ENCODE data around the gene LRG1. TPM values are rescaled to one million over a fixed set of nuclear protein-coding genes. Genes with fewer than 3 reads are reported as not detected.
A peak's percentile ranks its signal among the peaks of the same experiment; 100 is the strongest.

LRG1 gene
- total and polyA plus RNA-seq, 2 of the 13 experiments (the other 11 are each of a cell fraction or from before 2014, with no cell fraction given): 12.0 to 39.3 TPM

GRCh38 chr19:4519172-4519496 is 20.7 kb downstream of the LRG1 start:
- peak overlapping the region; percentile 60 for H3K4me2 ChIP-seq (ENCODE audit: low read depth, low read length)
- H3K27ac ChIP-seq (ENCODE audit: extremely low read length, insufficient read depth, low read length): peak overlapping the region; percentile 48
- no peak for DNase-seq (ENCODE audit: low spot score)
- H3K9ac ChIP-seq (ENCODE audit: insufficient read depth, low read depth, low read length): peak overlapping the region; percentile 53
- H3K4me1 ChIP-seq (ENCODE audit: insufficient read depth, low read length): peaks cover 68% of the 10 kb centered on the region
- no peak overlapping the region for H2AFZ ChIP-seq (ENCODE audit: low read length)
- in situ Hi-C loops (cut with HindIII; ENCODE audit: extremely low pct_ligation_motif_present, low pct_unique_long_range_greater_than_20kb): no loop called here
- peak overlapping the region in 1 of 3 experiments; percentile 52; a peak in 1 of 6 replicates for H3K4me3 ChIP-seq (replicated peaks in 1 of 3; ENCODE audit: insufficient read depth in 1 of 3, low read depth in 2 of 3, low read length in 3 of 3)
- H3K9me3 ChIP-seq (ENCODE audit: low read length): no peaks in the 10 kb centered on the region
- H3K36me3 ChIP-seq (replicated peaks in 1 of 2; ENCODE audit: control insufficient read depth in 1 of 2, insufficient read depth in 2 of 2, low read length in 2 of 2): no peaks in the 10 kb centered on the region
- CTCF ChIA-PET (ENCODE audit: low intra/inter-chr PET ratio, low total read pairs): no interaction called here
- BruUV-seq (replicated peaks): no TSS peak
- no peak for TF ChIP-seq SNAPC2 (CRISPR knock-in tag; IDR thresholded peaks at IDR 0.05)
- TF ChIP-seq MTF2 (CRISPR knock-in tag; IDR thresholded peaks at IDR 0.05; ENCODE audit: borderline replicate concordance): no peak
- TF ChIP-seq ZFP36 (IDR thresholded peaks at IDR 0.05; ENCODE audit: borderline replicate concordance, low read depth, low read length, partially characterized antibody): peak; percentile 63
- no peak for TF ChIP-seq ZNF441 (CRISPR knock-in tag; IDR thresholded peaks at IDR 0.05; ENCODE audit: borderline replicate concordance)
- H4K20me1 ChIP-seq (ENCODE audit: insufficient read depth, low read length): no peaks in the 10 kb centered on the region
- no peak for ATAC-seq
- intact Hi-C loops (cut with micrococcal nuclease; ENCODE audit: unreplicated experiment): no loop called here
- POLR2A ChIA-PET: no interaction called here
- no peaks in the 10 kb centered on the region for H3K79me2 ChIP-seq (ENCODE audit: insufficient read depth, low read length)
- no peaks in the 10 kb centered on the region for H3K27me3 ChIP-seq (ENCODE audit: control insufficient read depth in 1 of 2, insufficient read depth in 2 of 2, low read length in 2 of 2)
- FAIRE-seq: no peak
- WGBS (ENCODE audit: low lambda C conversion rate): 85% methylated on average over 4 of the region's 6 CpGs

GRCh38 chr19:4518345-4519171 is 21.3 kb downstream of the LRG1 start, which contains the start of gene PLIN4:
PLIN4 (minus strand) TSS chr19:4518486; CDS start chr19:4518272, 214 bp downstream.
- in situ Hi-C loops (cut with HindIII; ENCODE audit: extremely low pct_ligation_motif_present, low pct_unique_long_range_greater_than_20kb) (no loop called here), intact Hi-C loops (cut with micrococcal nuclease; ENCODE audit: unreplicated experiment) (no loop called here)
- 71% methylated on average over 16 of the region's 34 CpGs for WGBS (ENCODE audit: low lambda C conversion rate)
- CTCF ChIA-PET (ENCODE audit: low intra/inter-chr PET ratio, low total read pairs): no interaction called here
- H4K20me1 ChIP-seq (ENCODE audit: insufficient read depth, low read length): no peaks in the 10 kb centered on the region
- no peak for FAIRE-seq
- H3K9ac ChIP-seq (ENCODE audit: insufficient read depth, low read depth, low read length): peak within 1 kb of the TSS; percentile 53
- H2AFZ ChIP-seq (ENCODE audit: low read length): peak within 1 kb of the TSS; percentile 18
- no peaks in the 10 kb centered on the region for H3K79me2 ChIP-seq (ENCODE audit: insufficient read depth, low read length)
- no peaks in the 10 kb centered on the region for H3K27me3 ChIP-seq (ENCODE audit: control insufficient read depth in 1 of 2, insufficient read depth in 2 of 2, low read length in 2 of 2)
- no TSS peak for BruUV-seq (replicated peaks)
- POLR2A ChIA-PET: interaction anchor here (0.8 to 1.9 kb wide), 7 partner anchors 9 to 104 kb away, joined by 3 to 9 read pairs (median 5); partner anchors contain the start of genes HDGFL2, LRG1 and PLIN5
- peak; percentile 66 for DNase-seq (ENCODE audit: low spot score)
- peak within 1 kb of the TSS; percentile 48 for H3K27ac ChIP-seq (ENCODE audit: extremely low read length, insufficient read depth, low read length)
- H3K4me1 ChIP-seq (ENCODE audit: insufficient read depth, low read length): peaks cover 63% of the 10 kb centered on the region
- no peaks in the 10 kb centered on the region for H3K36me3 ChIP-seq (replicated peaks in 1 of 2; ENCODE audit: control insufficient read depth in 1 of 2, insufficient read depth in 2 of 2, low read length in 2 of 2)
- no peaks in the 10 kb centered on the region for H3K9me3 ChIP-seq (ENCODE audit: low read length)
- ATAC-seq: peak; percentile 86
- H3K4me2 ChIP-seq (ENCODE audit: low read depth, low read length): peak within 1 kb of the TSS; percentile 60
- peak within 1 kb of the TSS in 2 of 3 experiments; percentile 41 to 52; a peak in 5 of 6 replicates for H3K4me3 ChIP-seq (replicated peaks in 1 of 3; ENCODE audit: insufficient read depth in 1 of 3, low read depth in 2 of 3, low read length in 3 of 3)
- TF ChIP-seq BCL3 (CRISPR knock-in tag; IDR thresholded peaks at IDR 0.05) (no peak), SMAD1 (CRISPR knock-in tag; IDR thresholded peaks at IDR 0.05; ENCODE audit: borderline replicate concordance, low read depth) (peak; percentile 64; the same call in 1 of the 2 replicates), ZNF557 (CRISPR knock-in tag; IDR thresholded peaks at IDR 0.05) (no peak), GPBP1L1 (CRISPR knock-in tag; IDR thresholded peaks at IDR 0.05) (no peak), KLF12 (CRISPR knock-in tag; IDR thresholded peaks at IDR 0.05; ENCODE audit: borderline replicate concordance) (no peak), ZKSCAN8 (CRISPR knock-in tag; IDR thresholded peaks at IDR 0.05; ENCODE audit: borderline replicate concordance) (peak; percentile 85), ELF3 (CRISPR knock-in tag; IDR thresholded peaks at IDR 0.05) (peak; percentile 49; the same call in 1 of the 2 replicates), HNRNPH1 (optimal IDR thresholded peaks at IDR 0.05; ENCODE audit: low read depth, low read length) (no peak), MLX (CRISPR knock-in tag; IDR thresholded peaks at IDR 0.05) (no peak), SP1 (IDR thresholded peaks at IDR 0.05) (no peak), SP1 (CRISPR knock-in tag; IDR thresholded peaks at IDR 0.05) (0 out of 2 replicates have a peak, but pooled peaks have one; percentile 16), KAT2B (IDR thresholded peaks at IDR 0.05; ENCODE audit: borderline replicate concordance, low read depth, low read length) (no peak)
